ENCODE measurements around the gene TRAPPC4.

The TRAPPC4 gene

DNA sequence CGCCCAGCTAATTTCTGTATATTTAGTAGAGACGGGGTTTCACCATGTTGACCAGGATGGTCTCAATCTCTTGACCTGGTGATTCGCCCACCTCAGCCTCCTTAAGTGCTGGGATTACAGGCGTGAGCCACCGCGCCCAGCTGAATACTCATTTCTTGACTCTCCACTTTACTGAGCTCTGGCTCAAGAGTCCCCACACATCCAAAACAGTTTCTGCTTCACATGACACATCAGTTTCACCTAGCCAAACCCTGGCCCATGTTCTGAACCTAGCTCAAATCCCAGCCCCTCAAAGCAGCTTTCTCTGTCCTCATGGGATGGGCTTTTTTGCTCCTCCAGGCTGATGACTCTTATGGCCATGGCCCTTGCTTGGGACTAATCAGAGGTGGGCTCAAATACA lies 28.6 kb downstream of the TRAPPC4 start:
- no peak overlapping the region for H3K4me3 ChIP-seq (ENCODE audit: low read depth, low read length)
- no peak for DNase-seq (ENCODE audit: low read depth)
- TF ChIP-seq, protein P1, sequence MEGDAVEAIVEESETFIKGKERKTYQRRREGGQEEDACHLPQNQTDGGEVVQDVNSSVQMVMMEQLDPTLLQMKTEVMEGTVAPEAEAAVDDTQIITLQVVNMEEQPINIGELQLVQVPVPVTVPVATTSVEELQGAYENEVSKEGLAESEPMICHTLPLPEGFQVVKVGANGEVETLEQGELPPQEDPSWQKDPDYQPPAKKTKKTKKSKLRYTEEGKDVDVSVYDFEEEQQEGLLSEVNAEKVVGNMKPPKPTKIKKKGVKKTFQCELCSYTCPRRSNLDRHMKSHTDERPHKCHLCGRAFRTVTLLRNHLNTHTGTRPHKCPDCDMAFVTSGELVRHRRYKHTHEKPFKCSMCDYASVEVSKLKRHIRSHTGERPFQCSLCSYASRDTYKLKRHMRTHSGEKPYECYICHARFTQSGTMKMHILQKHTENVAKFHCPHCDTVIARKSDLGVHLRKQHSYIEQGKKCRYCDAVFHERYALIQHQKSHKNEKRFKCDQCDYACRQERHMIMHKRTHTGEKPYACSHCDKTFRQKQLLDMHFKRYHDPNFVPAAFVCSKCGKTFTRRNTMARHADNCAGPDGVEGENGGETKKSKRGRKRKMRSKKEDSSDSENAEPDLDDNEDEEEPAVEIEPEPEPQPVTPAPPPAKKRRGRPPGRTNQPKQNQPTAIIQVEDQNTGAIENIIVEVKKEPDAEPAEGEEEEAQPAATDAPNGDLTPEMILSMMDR (IDR thresholded peaks at IDR 0.05; ENCODE audit: control insufficient read depth, extremely low read depth, insufficient read depth), result no peak

DNA sequence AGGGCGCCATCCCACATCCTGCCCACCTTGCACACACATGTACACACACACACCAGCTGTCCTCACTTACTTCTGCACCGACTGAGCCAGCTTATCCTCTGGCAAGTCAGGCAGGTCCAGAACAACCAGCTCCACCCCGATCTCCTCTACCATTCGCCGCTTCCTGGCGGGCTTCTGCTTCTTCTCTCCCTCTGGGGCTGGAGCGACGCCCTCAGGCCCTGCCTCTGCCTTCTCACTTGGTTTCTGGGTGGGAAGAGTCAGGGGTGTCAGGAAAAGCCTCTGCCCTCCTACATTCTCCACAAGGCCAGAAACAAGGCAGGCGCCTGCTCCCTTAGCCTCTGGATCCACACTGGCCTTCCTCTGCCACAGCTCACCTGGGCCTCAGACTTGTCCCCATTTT lies 30.1 kb downstream of the TRAPPC4 start:
- DNase-seq (ENCODE audit: low read depth), result no peak
- TF ChIP-seq, protein P1 (IDR thresholded peaks at IDR 0.05; ENCODE audit: control insufficient read depth, extremely low read depth, insufficient read depth), result no peak
- no peak overlapping the region for H3K4me3 ChIP-seq (ENCODE audit: low read depth, low read length)

DNA sequence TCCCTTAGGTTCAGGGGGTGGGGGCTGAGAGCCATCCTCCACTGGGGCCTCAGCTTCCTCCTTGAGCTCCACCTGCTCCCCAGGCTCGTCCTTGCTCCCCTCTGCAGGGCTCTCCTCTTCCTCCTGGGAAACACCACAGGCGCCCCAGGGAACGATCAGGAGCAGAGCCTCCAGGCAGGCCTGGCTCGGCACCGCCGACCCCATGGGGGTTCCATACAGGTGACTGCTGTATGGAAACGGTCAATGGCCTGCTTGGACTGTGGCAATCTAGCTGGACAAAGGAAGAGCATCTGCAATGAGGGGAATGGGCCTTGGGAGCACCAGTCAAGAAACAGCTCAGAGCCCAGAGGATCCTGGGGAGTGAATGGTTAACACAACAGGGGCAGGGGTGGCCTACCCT lies 30.5 kb downstream of the TRAPPC4 start:
- DNase-seq (ENCODE audit: low read depth), result no peak
- no peak overlapping the region for H3K4me3 ChIP-seq (ENCODE audit: low read depth, low read length)
- TF ChIP-seq, protein P1 (IDR thresholded peaks at IDR 0.05; ENCODE audit: control insufficient read depth, extremely low read depth, insufficient read depth), result no peak

DNA sequence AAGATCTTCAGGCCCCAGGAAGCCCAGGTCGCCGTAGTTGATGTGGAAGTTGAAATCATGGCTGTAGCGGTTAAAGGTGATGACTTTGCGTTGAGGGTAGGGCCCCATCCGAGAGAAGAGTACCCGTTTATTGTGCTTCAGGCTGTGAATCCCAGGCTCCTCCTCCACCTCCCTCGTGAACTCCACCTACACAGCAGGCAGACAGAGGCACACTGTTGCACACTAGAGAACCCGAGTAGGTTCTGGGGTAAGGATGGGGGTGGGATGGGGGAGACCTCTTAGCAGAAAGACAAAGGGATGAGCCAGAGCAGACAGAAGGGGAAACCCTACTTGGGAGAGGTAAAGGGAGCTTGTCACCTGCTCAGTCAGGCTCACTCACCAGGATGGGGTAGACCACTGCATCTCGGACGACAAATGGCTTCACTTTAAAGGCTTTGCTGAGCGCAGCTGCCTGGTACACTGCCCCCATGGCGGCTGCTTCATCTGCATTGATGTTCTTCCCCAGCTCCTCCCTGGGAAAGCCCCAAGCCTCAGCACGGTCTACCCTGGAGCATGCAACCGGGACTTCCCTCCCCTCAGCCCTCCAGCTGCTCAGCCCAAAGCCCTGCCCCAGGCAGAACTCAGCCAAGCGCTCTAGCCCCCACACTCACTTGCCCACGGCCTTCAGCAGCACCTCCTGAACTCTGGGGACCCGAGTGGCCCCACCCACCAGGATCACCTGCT lies 33.0 kb downstream of the TRAPPC4 start:
- TF ChIP-seq, protein P1 (IDR thresholded peaks at IDR 0.05; ENCODE audit: control insufficient read depth, extremely low read depth, insufficient read depth), result no peak
- no peak overlapping the region for H3K4me3 ChIP-seq (ENCODE audit: low read depth, low read length)
- no peak for DNase-seq (ENCODE audit: low read depth)

DNA sequence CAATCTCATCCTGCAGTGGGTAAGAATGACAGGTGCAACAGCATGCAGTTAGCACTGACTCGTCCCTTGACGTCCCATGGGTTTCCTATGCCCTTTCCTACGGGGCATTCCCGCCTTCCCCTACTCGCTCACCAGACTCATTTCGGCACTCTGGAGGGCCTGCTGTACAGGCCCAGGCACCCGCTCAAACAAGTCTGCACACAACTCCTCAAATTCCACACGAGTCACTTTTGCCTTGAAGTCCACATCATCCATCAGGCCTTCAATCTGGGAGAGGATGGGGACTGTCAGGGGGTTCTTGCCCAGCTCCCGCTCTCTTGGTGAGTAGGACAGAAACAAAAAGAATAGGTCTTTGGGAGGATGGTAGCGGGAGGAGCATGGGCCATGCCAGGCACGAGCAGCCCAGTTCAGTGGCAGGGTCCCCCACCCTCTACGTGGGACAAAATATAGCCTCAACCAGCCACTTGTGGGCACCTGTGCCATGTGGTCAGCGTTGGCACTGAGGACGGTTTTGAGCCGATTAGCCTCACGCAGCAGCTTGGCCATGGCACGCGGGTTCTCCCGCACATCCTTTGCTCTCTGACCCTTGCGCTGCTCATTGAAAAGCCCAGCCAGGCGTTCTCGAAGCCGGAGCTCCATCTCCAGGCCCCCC lies 33.7 kb downstream of the TRAPPC4 start:
- TF ChIP-seq, protein P1 (IDR thresholded peaks at IDR 0.05; ENCODE audit: control insufficient read depth, extremely low read depth, insufficient read depth), result no peak
- H3K4me3 ChIP-seq (ENCODE audit: low read depth, low read length), result no peak overlapping the region
- no peak for DNase-seq (ENCODE audit: low read depth)

DNA sequence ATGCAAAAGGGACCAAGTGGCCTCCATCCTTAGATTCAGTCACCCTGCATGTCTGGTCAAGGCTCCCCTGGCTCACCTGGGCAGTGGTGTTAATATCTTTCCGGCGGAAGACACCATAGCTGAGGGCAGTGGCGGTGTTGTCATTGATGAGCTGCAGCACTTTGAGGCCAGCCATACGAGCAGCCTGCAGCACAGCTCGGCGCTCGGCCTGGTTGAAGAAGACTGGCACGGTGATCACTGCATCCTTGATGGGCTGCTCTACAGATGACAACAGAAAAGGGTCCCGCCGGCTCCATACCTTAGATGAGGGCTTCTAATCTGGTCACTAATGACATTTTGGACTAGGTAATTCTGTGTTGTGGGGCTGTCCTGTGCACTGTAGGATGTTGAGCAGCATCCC lies 35.9 kb downstream of the TRAPPC4 start:
- H3K4me3 ChIP-seq (ENCODE audit: low read depth, low read length), result no peak overlapping the region
- no peak for DNase-seq (ENCODE audit: low read depth)
- TF ChIP-seq, protein P1 (IDR thresholded peaks at IDR 0.05; ENCODE audit: control insufficient read depth, extremely low read depth, insufficient read depth), result no peak

Data from LNCaP clone FGC (cell line).